GM19043 (cell line): Measurements from ENCODE around the gene SEMA3A.
"Not testable (repeated sequence)": the region's sequence is repeated elsewhere in the genome, so short reads cannot be mapped to it uniquely, and the experiment has no call there.

ENCODE experiments used
- ATAC-seq: cut with Tn5 transposase; IDR thresholded peaks from one replicate; pipeline ENCODE4 v1.9.1; 2021; ENCODE audit warnings: low read depth; ENCODE audit not compliant: unreplicated experiment

Gene SEMA3A

DNA sequence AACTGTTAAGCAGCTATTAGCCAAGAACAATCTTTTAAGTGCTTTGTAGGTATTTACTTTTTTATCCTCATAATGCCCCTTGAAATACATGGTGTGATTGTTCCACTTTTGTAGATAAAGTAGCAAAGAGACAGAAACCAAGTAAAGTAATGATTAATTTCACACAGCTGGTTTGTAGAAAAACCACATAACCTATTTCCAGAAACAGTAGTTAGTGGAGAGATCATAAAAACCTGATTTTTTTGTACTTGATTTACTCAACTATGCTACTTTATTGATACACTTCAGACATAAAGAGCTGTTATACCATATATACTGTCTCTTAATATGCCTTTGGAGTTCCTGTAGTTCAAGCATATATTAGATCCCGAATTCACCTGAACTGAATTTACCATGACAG is 118.4 kb downstream of the SEMA3A start:
- no peak for ATAC-seq

DNA sequence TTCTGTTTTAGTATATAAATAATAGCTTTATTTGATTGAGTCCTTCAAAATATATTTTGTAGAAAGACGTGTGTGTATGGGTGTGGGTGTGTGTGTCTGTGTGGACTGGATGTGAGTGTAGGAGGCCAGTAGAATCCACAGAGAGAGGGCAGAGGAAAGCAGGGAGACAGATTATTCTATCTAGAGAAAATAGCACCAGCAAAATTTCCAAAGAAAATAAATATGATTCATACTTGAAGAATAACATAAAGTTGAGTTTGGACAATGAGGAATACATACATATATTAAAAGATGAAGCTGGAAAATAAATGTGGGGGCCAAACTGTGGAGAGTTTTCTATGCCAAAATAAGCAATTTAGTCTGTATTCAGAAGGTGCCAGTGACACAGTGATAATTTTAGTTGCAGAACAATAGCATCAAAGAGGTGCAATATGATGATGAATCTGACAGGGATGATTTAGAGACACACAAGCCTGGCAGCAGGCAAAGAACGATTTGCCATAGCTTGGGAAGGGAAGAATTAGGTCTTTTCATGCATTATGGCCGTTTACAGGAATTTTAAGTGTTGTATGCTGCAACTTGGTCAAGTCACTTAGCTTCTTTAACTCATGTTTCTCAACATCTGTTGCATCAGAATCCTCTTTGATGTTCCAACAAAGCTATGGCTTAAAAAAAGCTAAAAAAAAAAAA is 121.3 kb downstream of the SEMA3A start:
- ATAC-seq: no peak

- ATAC-seq: no peak
Observed at GRCh38 chr7:84070770-84071169, 123.8 kb downstream of the SEMA3A start.

DNA sequence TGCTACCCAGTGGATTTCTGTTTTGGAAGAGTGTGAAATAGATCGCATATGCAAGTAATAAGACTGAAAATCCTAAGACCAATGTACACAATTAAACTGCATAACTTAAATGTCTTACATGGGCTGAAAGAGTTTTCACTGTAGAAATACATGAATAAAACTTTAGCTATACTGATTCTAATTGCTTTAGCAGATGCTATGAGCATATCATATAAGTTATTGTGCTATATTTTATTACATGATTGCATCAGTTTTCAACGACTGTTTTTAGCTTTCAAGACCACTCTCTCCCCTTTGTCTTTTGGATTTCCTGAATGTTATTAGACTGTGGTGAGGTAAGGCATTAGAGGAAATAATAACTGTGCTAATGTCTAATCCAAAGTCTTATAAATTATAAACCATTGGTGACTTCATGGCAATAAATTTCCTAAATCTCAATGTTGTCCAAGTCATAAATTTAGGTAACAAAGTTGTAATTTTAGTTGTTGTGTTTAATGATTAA is 124.5 kb downstream of the SEMA3A start:
- no peak for ATAC-seq

DNA sequence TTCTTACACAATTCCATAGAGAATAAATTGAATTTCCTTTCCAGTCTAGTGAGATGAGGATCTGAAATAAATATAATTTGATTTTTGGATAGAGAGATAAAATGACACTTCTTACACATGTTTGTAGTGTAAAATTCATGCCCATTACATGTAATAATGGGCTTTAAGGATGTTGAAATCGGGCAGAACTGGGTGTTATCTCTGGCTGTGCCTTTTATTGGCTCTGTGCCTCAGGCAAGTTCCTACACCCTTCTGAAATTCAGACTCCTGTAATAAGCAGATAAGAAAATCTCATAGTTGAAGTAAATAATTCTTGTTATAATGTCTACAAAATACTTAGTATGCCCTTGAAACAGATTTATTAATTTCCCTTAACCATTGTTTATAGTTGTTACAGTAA is 125.6 kb downstream of the SEMA3A start:
- ATAC-seq: no peak

GRCh38 chr7:84062489-84062901 is 132.1 kb downstream of the SEMA3A start:
- ATAC-seq: not testable (repeated sequence)

DNA sequence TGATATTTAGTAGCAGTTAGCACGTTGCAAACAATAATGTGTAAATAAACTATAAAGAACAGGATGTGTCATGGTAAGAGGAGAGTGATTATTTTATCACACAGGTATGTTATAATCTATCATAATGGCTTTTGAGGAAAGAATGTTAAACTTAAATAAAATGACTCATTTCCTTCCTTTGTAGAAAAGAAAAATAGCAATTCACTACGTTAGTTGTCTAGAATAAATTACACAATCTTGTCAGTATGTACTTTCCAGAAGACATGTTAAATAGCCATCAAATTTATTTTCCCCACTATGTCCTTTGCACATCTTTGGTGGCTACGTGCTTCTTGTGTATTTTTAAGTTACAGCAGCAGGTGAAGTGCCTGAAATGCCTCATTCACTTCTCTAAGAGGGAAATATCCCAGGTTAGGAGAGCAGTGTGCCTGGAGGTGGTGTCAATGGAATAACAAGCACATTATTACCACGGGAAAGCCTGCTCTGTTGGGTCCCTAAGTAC is 133.8 kb downstream of the SEMA3A start:
- ATAC-seq: no peak

- ATAC-seq: no peak
Observed at GRCh38 chr7:84060000-84060399, 134.6 kb downstream of the SEMA3A start.

DNA sequence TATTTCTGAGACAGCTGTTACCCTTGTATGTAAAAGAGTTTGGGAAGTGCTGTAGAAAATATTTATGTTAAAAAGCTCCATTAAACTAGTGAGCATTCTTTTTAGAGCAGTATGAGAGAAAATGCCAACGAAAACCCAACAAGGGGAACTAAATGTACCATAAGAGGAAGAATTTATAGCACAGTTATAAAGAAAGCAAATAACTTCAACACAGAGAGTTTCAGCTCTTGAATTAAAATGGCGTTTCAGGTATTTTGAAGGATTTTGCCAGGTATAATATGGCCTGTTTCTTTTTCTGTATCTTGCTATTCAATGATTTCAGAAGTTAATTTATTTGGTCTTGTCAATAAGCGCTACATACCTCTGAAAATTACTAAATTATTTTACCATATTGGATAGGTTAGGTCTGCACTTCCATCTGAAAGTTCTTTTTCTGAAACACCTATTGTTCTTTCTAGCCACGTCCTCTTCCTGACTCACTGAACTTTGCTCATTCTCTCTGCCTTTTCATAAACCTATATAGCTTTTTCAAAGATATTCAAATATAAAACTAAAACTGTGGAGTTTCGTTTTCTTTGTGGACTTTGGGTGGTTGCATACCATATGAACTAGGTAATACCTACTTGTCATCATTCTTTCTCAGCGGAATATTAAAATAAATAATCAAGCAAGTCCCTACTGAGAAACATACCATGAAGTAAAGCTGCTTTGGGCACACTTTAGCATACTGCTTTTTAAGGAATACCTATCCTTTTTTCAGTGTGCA is 136.1 kb downstream of the SEMA3A start:
- ATAC-seq: no peak

GRCh38 chr7:84057576-84057975 is 137.0 kb downstream of the SEMA3A start:
- no peak for ATAC-seq

- no peak for ATAC-seq
Observed at GRCh38 chr7:84055904-84056605, 138.5 kb downstream of the SEMA3A start.

GRCh38 chr7:84055199-84055598 is 139.4 kb downstream of the SEMA3A start:
- not testable (repeated sequence) for ATAC-seq

GRCh38 chr7:84049071-84049836 is 145.3 kb downstream of the SEMA3A start:
- no peak for ATAC-seq

- ATAC-seq: no peak
Observed at GRCh38 chr7:84047085-84047484, 147.5 kb downstream of the SEMA3A start.

DNA sequence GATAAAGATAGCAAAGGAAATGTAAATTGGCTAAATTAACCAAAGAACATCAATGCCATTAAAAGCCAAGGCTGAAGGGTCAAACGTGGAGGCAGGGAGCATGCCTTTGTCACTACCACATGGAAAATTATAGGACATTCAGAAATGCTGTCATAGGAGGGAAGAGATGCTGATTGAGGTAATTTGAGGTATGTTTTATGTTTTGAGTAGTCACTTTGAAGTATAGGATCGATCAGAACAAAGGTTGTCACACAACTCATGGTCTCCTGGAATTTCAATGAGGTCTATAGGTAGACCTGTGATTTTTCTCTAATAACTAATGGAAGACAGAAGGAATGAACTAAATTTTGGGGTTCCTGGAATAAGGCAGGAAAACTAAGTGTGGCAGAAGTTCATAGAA is 149.8 kb downstream of the SEMA3A start:
- ATAC-seq: no peak

DNA sequence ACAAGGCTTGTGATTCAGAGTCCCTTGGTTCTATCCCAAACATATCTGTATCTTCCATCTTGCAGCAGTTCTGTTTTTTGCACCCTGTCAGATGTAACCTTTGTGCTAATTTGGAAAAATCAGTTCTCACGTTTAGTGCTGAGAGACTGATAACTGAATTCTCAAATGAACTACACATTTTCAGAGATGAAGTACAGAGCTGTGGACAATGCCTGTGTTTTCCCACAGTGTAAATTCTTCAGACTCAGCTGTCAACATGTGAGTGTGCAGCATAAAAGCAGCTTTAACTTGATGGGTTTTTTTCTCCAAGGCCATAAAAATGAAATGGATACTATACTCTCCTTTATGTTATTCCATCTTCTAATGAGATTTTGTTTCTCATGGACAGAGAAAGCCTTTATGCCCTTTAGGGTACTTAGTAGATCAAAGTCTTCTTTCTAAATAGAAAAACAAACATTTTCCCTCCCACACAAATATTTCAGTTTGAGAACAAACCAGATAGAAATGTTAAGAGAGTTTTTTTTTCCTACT is 150.9 kb downstream of the SEMA3A start:
- no peak for ATAC-seq

GRCh38 chr7:84042110-84042539 is 152.5 kb downstream of the SEMA3A start:
- ATAC-seq: no peak

- ATAC-seq: no peak
Observed at GRCh38 chr7:84041649-84042048, 152.9 kb downstream of the SEMA3A start.

GRCh38 chr7:84040355-84040754 is 154.2 kb downstream of the SEMA3A start:
- ATAC-seq: no peak

GRCh38 chr7:84039432-84039831 is 155.2 kb downstream of the SEMA3A start:
- no peak for ATAC-seq
